B cell (primary cell): ENCODE measurements around the gene ZSWIM7. TPM values are rescaled to one million over a fixed set of nuclear protein-coding genes. Genes with fewer than 3 reads are reported as not detected.

Experiments used
- ATAC-seq: fragments of 200-7000 bp; cut with Tn5 transposase; one replicate; pipeline ENCODE4 v1.10.0; 2021; ENCODE audit warnings: low read depth, mild to moderate bottlenecking, moderate number of reproducible peaks, moderate library complexity
- CTCF ChIA-PET: fragments of 350-600 bp; sonication (Branson Sonifier 250); formaldehyde crosslinking; loops from one replicate; lab custom pipeline; 2021; ENCODE audit warnings: antibody characterized with exemption, inconsistent platforms; lab: Charles Lee
- POLR2A ChIA-PET: fragments of 350-600 bp; sonication (Branson Sonifier 250); formaldehyde crosslinking; loops from one replicate; lab custom pipeline; 2021; ENCODE audit warnings: antibody characterized with exemption; lab: Charles Lee
- DNase-seq: peaks from one replicate; pipeline ENCODE4 v3.0.0; 2013
- H2AFZ ChIP-seq: 2 replicates; pipeline ENCODE4 v1.6.1; 2012; ENCODE audit warnings: mild to moderate bottlenecking, low read depth, low read length; ENCODE audit not compliant: insufficient read depth, poor library complexity, severe bottlenecking
- H3K27ac ChIP-seq, 2 donors: 1 replicate in 1 of 2; 2 replicates in 1 of 2; pipeline ENCODE4 v1.5.1; 2012 to 2013; ENCODE audit warnings: low read length in 2 of 2, mild to moderate bottlenecking in 2 of 2, moderate library complexity in 1 of 2
- H3K27me3 ChIP-seq, 4 experiments: fragments of 200-600 bp in 1 of 4; sonication (generic) in 1 of 4; replicated peaks in 1 of 4; 1 replicate in 2 of 4; 2 replicates in 2 of 4; pipeline versions ENCODE4 v1.6.1 to v1.7.0; 2013 to 2016; ENCODE audit warnings: low read length in 3 of 4, mild to moderate bottlenecking in 2 of 4, mixed read lengths in 1 of 4, moderate library complexity in 1 of 4; ENCODE audit not compliant: insufficient read depth in 4 of 4, control insufficient read depth in 3 of 4; ENCODE audit errors: control extremely low read depth in 1 of 4
- H3K36me3 ChIP-seq, 2 experiments: replicated peaks in 1 of 2; 1 replicate in 1 of 2; 2 replicates in 1 of 2; pipeline versions ENCODE4 v1.6.1 to v1.7.1; 2013; ENCODE audit warnings: low read length in 1 of 2; ENCODE audit not compliant: insufficient read depth in 2 of 2, control insufficient read depth in 1 of 2; ENCODE audit errors: control extremely low read depth in 1 of 2, extremely low read depth in 1 of 2
- H3K4me1 ChIP-seq, 2 donors: fragments of 200-600 bp in 1 of 2; sonication (generic) in 1 of 2; 1 replicate in 1 of 2; 2 replicates in 1 of 2; pipeline versions ENCODE4 v1.5.1 to v1.6.1; 2013 to 2017; ENCODE audit warnings: low read length in 2 of 2; ENCODE audit not compliant: control insufficient read depth in 2 of 2, insufficient read depth in 2 of 2
- H3K4me2 ChIP-seq: replicated peaks from 2 replicates; pipeline ENCODE3; 2012; ENCODE audit warnings: mild to moderate bottlenecking, low read depth, low read length; ENCODE audit not compliant: poor library complexity, severe bottlenecking
- H3K4me3 ChIP-seq, 5 experiments: fragments of 200-600 bp in 1 of 5; sonication (generic) in 1 of 5; 1 replicate in 3 of 5; 2 replicates in 2 of 5; pipeline versions ENCODE4 v1.5.1 to v1.7.0; 2011 to 2016; ENCODE audit warnings: low read length in 4 of 5, mild to moderate bottlenecking in 4 of 5, low read depth in 2 of 5, control low read depth in 1 of 5, moderate library complexity in 1 of 5; ENCODE audit not compliant: insufficient read depth in 1 of 5; ENCODE audit errors: control extremely low read depth in 1 of 5, extremely low read depth in 1 of 5
- H3K79me2 ChIP-seq: fragments of 200-600 bp; sonication (generic); one replicate; pipeline ENCODE4 v1.6.0; 2016; ENCODE audit warnings: low read length; ENCODE audit not compliant: control insufficient read depth, insufficient read depth
- H3K9ac ChIP-seq: fragments of 200-600 bp; sonication (generic); 2 replicates; pipeline ENCODE4 v1.6.1; 2017; ENCODE audit warnings: mild to moderate bottlenecking, low read length, moderate library complexity
- H3K9me3 ChIP-seq, 3 donors: one replicate each; pipeline versions ENCODE4 v1.6.1 to v1.7.1; 2013; ENCODE audit warnings: low read length in 2 of 3; ENCODE audit not compliant: control insufficient read depth in 2 of 3, insufficient read depth in 1 of 3; ENCODE audit errors: control extremely low read depth in 1 of 3
- H4K20me1 ChIP-seq: 2 replicates; pipeline ENCODE4 v1.6.0; 2012; ENCODE audit warnings: mild to moderate bottlenecking, low read length; ENCODE audit not compliant: insufficient read depth, control insufficient read depth, poor library complexity, severe bottlenecking
- H3K27ac Mint-ChIP-seq: one replicate; pipeline ENCODE4 v1.8.0; 2021; ENCODE audit warnings: mixed read lengths
- H3K27me3 Mint-ChIP-seq: one replicate; pipeline ENCODE4 v1.8.0; 2021; ENCODE audit warnings: mixed read lengths
- H3K4me1 Mint-ChIP-seq: one replicate; pipeline ENCODE4 v1.8.0; 2021; ENCODE audit warnings: mixed read lengths
- H3K4me3 Mint-ChIP-seq: one replicate; pipeline ENCODE4 v1.8.0; 2021; ENCODE audit warnings: mixed read lengths
- H3K9me3 Mint-ChIP-seq: one replicate; pipeline ENCODE4 v1.8.0; 2022; ENCODE audit warnings: mixed read lengths; ENCODE audit not compliant: insufficient read depth
- CTCF ChIP-seq: fragments of 200-600 bp; IDR thresholded peaks from one replicate; pipeline ENCODE4 v1.8.0; 2022; ENCODE audit warnings: antibody characterized with exemption, mild to moderate bottlenecking
- EZH2 ChIP-seq: IDR thresholded peaks from 2 replicates; pipeline ENCODE4 v1.6.1; 2012; ENCODE audit warnings: borderline replicate concordance, low read depth, mild to moderate bottlenecking, moderate library complexity, low read length; ENCODE audit not compliant: insufficient read depth, poor library complexity, severe bottlenecking
- WGBS: methylation state at CpG from one replicate; pipeline ENCODE4 v1.1.5; 2013; ENCODE audit warnings: missing lambda C conversion rate; ENCODE audit not compliant: insufficient coverage; 5-methylcytosine and 5-hydroxymethylcytosine counted together
- intact Hi-C: fragments of 100-400 bp; cut with micrococcal nuclease; formaldehyde crosslinking; loops from one replicate; pipeline ENCODE4 v1.10.0; 2022
- polyA plus RNA-seq: library from polyadenylated mRNA; depleted of rRNA; stranded (reverse); fragments of >200 nt; gene quantifications from 2 replicates; pipeline ENCODE4 v1.2.3, GENCODE V29; 2012
- total RNA-seq, 2 donors: library from RNA; stranded (reverse); fragments of 120-200 nt in 1 of 2; gene quantifications; 1 replicate in 1 of 2; 2 replicates in 1 of 2; pipeline versions ENCODE4 v1.2.3 to v1.2.4, GENCODE V29; 2013 to 2022

ZSWIM7 gene
- total and polyA plus RNA-seq, 2 donors (not counting 1 experiment from before 2014, with no cell fraction given) = 25.1 to 39.3 TPM

DNA sequence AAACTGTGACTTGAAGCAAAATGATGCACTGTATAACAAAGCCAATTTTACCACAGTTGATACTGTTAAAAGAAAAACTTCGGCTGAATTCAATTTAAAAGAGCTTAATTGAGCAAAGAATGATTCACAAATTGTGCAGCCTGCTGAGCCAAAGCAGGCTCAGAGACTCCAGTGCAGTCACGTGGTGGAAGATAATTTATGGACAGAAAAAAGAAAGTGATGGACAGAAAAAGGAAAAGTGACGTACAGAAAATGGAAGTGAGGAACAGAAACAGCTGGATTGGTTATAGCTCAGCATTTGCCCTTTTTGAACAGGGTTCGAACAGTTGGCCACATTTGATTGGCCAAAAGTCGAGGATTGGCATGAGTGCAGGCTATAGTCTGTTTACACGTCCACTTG, 25.7 kb downstream of the ZSWIM7 start:
- no peaks in the 10 kb centered on the region for H3K9me3 Mint-ChIP-seq
- Histone ChIP-seq H3K9me3 (no peaks in the 10 kb centered on the region), H3K27ac (no peak overlapping the region), H3K4me1 (no peaks in the 10 kb centered on the region), H3K79me2 (no peaks in the 10 kb centered on the region), H3K4me2 (no peak overlapping the region), H4K20me1 (no peaks in the 10 kb centered on the region), H2AFZ (no peak overlapping the region), H3K27me3 (no peaks in the 10 kb centered on the region), H3K9ac (no peak overlapping the region), H3K36me3 (peaks cover 3 to 7% of the 10 kb centered on the region in 2 experiments), H3K4me3 (no peak overlapping the region)
- ATAC-seq = no peak
- no peak for DNase-seq
- H3K27ac Mint-ChIP-seq = no peak overlapping the region
- ChIA-PET CTCF (no interaction called here), POLR2A (no interaction called here)
- intact Hi-C loops = no loop called here
- TF ChIP-seq EZH2 = no peak
- TF ChIP-seq CTCF = no peak
- H3K27me3 Mint-ChIP-seq = peaks cover 11% of the 10 kb centered on the region
- no peak overlapping the region for H3K4me3 Mint-ChIP-seq
- no peaks in the 10 kb centered on the region for H3K4me1 Mint-ChIP-seq
- WGBS = 87% methylated on average over 5 of the region's 6 CpGs

- Mint-ChIP-seq H3K9me3 (no peaks in the 10 kb centered on the region), H3K4me3 (no peak overlapping the region), H3K27me3 (peaks cover 15% of the 10 kb centered on the region), H3K4me1 (no peaks in the 10 kb centered on the region), H3K27ac (no peak overlapping the region)
- Histone ChIP-seq H3K79me2 (no peaks in the 10 kb centered on the region), H3K9ac (no peak overlapping the region), H2AFZ (no peak overlapping the region), H4K20me1 (no peaks in the 10 kb centered on the region), H3K27ac (no peak overlapping the region), H3K9me3 (no peaks in the 10 kb centered on the region), H3K27me3 (no peaks in the 10 kb centered on the region), H3K4me2 (no peak overlapping the region), H3K4me3 (no peak overlapping the region), H3K36me3 (peaks cover 3 to 4% of the 10 kb centered on the region in 2 experiments), H3K4me1 (no peaks in the 10 kb centered on the region)
- CTCF ChIA-PET = no interaction called here
- DNase-seq = no peak
- ATAC-seq = no peak
- POLR2A ChIA-PET = no interaction called here
- intact Hi-C loops = no loop called here
- TF ChIP-seq CTCF (no peak), EZH2 (no peak)
Observed at GRCh38 chr17:15973016-15973415, 26.5 kb downstream of the ZSWIM7 start.
